22Rv1 (cell line): ENCODE measurements around the gene CAPN2.

Source experiments
- CTCF ChIP-seq: fragments of 450-650 bp; IDR thresholded peaks from 2 replicates; pipeline ENCODE4 v1.5.1; 2017; ENCODE audit warnings: mild to moderate bottlenecking
- ZFX ChIP-seq: fragments of 450-650 bp; IDR thresholded peaks from 2 replicates; pipeline ENCODE4 v1.6.1; 2017; ENCODE audit warnings: antibody characterized with exemption, borderline replicate concordance

- TF ChIP-seq CTCF = no peak
- no peak for TF ChIP-seq ZFX
Observed at GRCh38 chr1:223758734-223759133, 46.4 kb downstream of the CAPN2 start.
